ENCODE data around the gene MPEG1.

The MPEG1 gene

GRCh38 chr11:59199546-59200422, 12.9 kb downstream of the MPEG1 start:
- Histone ChIP-seq H2AK5ac (ENCODE audit: low read length, severe bottlenecking) (no peak overlapping the region), H3K14ac (ENCODE audit: low read length in 2 of 2) (no peak overlapping the region), H3K36me3 (ENCODE audit: control insufficient read depth in 1 of 2, insufficient read depth in 2 of 2, low read depth in 1 of 2, low read length in 2 of 2) (no peaks in the 10 kb centered on the region), H3K18ac (ENCODE audit: low read depth in 1 of 2, low read length in 2 of 2) (no peak overlapping the region), H4K91ac (ENCODE audit: low read length) (no peak overlapping the region), H3K79me1 (replicated peaks; ENCODE audit: low read length, poor library complexity, severe bottlenecking) (no peaks in the 10 kb centered on the region), H2BK15ac (ENCODE audit: low read depth, poor library complexity, severe bottlenecking) (no peak overlapping the region), H2BK12ac (ENCODE audit: low read length in 2 of 2) (no peak overlapping the region), H3K27me3 (ENCODE audit: control insufficient read depth in 1 of 2, insufficient read depth in 1 of 2, low read length in 2 of 2) (no peaks in the 10 kb centered on the region), H2AFZ (ENCODE audit: low read depth, low read length) (no peak overlapping the region), H3K27ac (ENCODE audit: low read length, poor library complexity, severe bottlenecking) (no peak overlapping the region), H4K8ac (ENCODE audit: low read length) (no peak overlapping the region), H3K23ac (ENCODE audit: low read length in 2 of 2) (no peak overlapping the region), H3K4me2 (ENCODE audit: low read length, poor library complexity, severe bottlenecking) (no peak overlapping the region), H3K4me3 (ENCODE audit: insufficient read depth in 1 of 2, low read depth in 1 of 2, low read length in 2 of 2) (no peak overlapping the region), H3K9me3 (ENCODE audit: control insufficient read depth, low read length) (no peaks in the 10 kb centered on the region), H2BK120ac (ENCODE audit: low read depth, low read length) (no peak overlapping the region), H3K4ac (ENCODE audit: low read depth in 1 of 2, low read length in 2 of 2) (no peak overlapping the region), H2BK5ac (ENCODE audit: low read depth, low read length, poor library complexity, severe bottlenecking) (no peak overlapping the region), H3K9ac (ENCODE audit: low read length) (no peak overlapping the region), H3K4me1 (ENCODE audit: control insufficient read depth, insufficient read depth, low read depth, low read length) (no peaks in the 10 kb centered on the region)
- 88% methylated on average over 14 of the region's 14 CpGs for WGBS
- DNase-seq, result no peak

DNA sequence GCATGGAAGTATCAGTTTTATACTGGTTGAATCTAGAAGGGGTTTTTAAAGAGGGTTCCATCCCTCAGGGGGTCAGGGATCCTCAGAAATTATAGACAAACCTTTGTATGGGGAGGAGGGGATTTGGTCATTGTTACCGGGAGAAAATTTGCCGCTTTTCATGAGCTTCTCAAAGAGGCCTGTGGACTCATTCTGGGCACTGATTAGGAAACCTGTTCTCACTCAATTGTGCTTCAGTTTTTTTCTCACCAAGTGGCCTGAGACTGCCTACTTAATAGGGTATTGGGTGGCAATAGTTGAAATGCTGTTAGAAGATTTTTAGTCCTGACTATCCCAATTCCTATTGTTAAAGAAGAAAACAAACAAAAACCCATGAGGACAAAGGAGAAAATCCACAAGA, 14.0 kb downstream of the MPEG1 start:
- Histone ChIP-seq H3K36me3 (ENCODE audit: control insufficient read depth in 1 of 2, insufficient read depth in 2 of 2, low read depth in 1 of 2, low read length in 2 of 2) (no peaks in the 10 kb centered on the region), H2AFZ (ENCODE audit: low read depth, low read length) (no peak overlapping the region), H3K23ac (ENCODE audit: low read length in 2 of 2) (no peak overlapping the region), H3K14ac (ENCODE audit: low read length in 2 of 2) (no peak overlapping the region), H3K4me3 (ENCODE audit: insufficient read depth in 1 of 2, low read depth in 1 of 2, low read length in 2 of 2) (no peak overlapping the region), H3K18ac (ENCODE audit: low read depth in 1 of 2, low read length in 2 of 2) (no peak overlapping the region), H3K4me2 (ENCODE audit: low read length, poor library complexity, severe bottlenecking) (no peak overlapping the region), H3K4ac (ENCODE audit: low read depth in 1 of 2, low read length in 2 of 2) (no peak overlapping the region), H3K4me1 (ENCODE audit: control insufficient read depth, insufficient read depth, low read depth, low read length) (no peaks in the 10 kb centered on the region), H2AK5ac (ENCODE audit: low read length, severe bottlenecking) (no peak overlapping the region), H3K27ac (ENCODE audit: low read length, poor library complexity, severe bottlenecking) (no peak overlapping the region), H3K9ac (ENCODE audit: low read length) (no peak overlapping the region), H3K79me1 (replicated peaks; ENCODE audit: low read length, poor library complexity, severe bottlenecking) (no peaks in the 10 kb centered on the region), H2BK120ac (ENCODE audit: low read depth, low read length) (no peak overlapping the region), H4K8ac (ENCODE audit: low read length) (no peak overlapping the region), H3K27me3 (ENCODE audit: control insufficient read depth in 1 of 2, insufficient read depth in 1 of 2, low read length in 2 of 2) (no peaks in the 10 kb centered on the region), H2BK5ac (ENCODE audit: low read depth, low read length, poor library complexity, severe bottlenecking) (no peak overlapping the region), H3K9me3 (ENCODE audit: control insufficient read depth, low read length) (no peaks in the 10 kb centered on the region), H2BK12ac (ENCODE audit: low read length in 2 of 2) (no peak overlapping the region), H2BK15ac (ENCODE audit: low read depth, poor library complexity, severe bottlenecking) (no peak overlapping the region), H4K91ac (ENCODE audit: low read length) (no peak overlapping the region)
- no peak for DNase-seq
- 98% methylated on average over 2 of the region's 2 CpGs for WGBS

DNA sequence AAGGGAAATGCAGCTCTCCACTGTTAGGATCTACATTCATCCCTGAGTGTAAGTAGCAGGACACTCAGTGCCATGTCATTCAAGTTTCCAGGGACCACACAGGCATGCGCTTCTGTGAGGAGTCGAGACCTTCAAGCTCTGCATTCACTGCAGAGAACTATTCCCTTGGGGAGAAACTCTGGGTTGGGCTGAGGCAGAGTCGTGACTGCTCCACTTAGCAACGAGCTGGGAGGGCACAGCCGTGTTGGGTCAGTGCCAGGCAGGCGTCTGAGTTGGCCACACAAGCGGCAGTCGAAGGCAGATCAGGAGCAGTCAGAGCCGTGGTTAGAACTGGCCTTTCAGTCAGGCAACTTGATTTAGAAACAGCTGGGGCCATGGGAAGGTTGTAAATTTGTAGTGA, 14.7 kb downstream of the MPEG1 start:
- Histone ChIP-seq H3K4me3 (ENCODE audit: insufficient read depth in 1 of 2, low read depth in 1 of 2, low read length in 2 of 2) (peak overlapping the region in 1 of 2 experiments; percentile 11), H2BK5ac (ENCODE audit: low read depth, low read length, poor library complexity, severe bottlenecking) (no peak overlapping the region), H2AK5ac (ENCODE audit: low read length, severe bottlenecking) (no peak overlapping the region), H2BK15ac (ENCODE audit: low read depth, poor library complexity, severe bottlenecking) (no peak overlapping the region), H4K8ac (ENCODE audit: low read length) (no peak overlapping the region), H2AFZ (ENCODE audit: low read depth, low read length) (no peak overlapping the region), H3K27ac (ENCODE audit: low read length, poor library complexity, severe bottlenecking) (no peak overlapping the region), H3K9ac (ENCODE audit: low read length) (no peak overlapping the region), H3K4me2 (ENCODE audit: low read length, poor library complexity, severe bottlenecking) (no peak overlapping the region), H2BK120ac (ENCODE audit: low read depth, low read length) (no peak overlapping the region), H3K27me3 (ENCODE audit: control insufficient read depth in 1 of 2, insufficient read depth in 1 of 2, low read length in 2 of 2) (no peaks in the 10 kb centered on the region), H4K91ac (ENCODE audit: low read length) (no peak overlapping the region), H3K23ac (ENCODE audit: low read length in 2 of 2) (no peak overlapping the region), H3K4ac (ENCODE audit: low read depth in 1 of 2, low read length in 2 of 2) (no peak overlapping the region), H3K18ac (ENCODE audit: low read depth in 1 of 2, low read length in 2 of 2) (no peak overlapping the region), H3K9me3 (ENCODE audit: control insufficient read depth, low read length) (no peaks in the 10 kb centered on the region), H3K36me3 (ENCODE audit: control insufficient read depth in 1 of 2, insufficient read depth in 2 of 2, low read depth in 1 of 2, low read length in 2 of 2) (no peaks in the 10 kb centered on the region), H3K79me1 (replicated peaks; ENCODE audit: low read length, poor library complexity, severe bottlenecking) (no peaks in the 10 kb centered on the region), H2BK12ac (ENCODE audit: low read length in 2 of 2) (no peak overlapping the region), H3K14ac (ENCODE audit: low read length in 2 of 2) (no peak overlapping the region), H3K4me1 (ENCODE audit: control insufficient read depth, insufficient read depth, low read depth, low read length) (no peaks in the 10 kb centered on the region)
- DNase-seq, result peak; percentile 10
- 73% methylated on average over 9 of the region's 9 CpGs for WGBS

DNA sequence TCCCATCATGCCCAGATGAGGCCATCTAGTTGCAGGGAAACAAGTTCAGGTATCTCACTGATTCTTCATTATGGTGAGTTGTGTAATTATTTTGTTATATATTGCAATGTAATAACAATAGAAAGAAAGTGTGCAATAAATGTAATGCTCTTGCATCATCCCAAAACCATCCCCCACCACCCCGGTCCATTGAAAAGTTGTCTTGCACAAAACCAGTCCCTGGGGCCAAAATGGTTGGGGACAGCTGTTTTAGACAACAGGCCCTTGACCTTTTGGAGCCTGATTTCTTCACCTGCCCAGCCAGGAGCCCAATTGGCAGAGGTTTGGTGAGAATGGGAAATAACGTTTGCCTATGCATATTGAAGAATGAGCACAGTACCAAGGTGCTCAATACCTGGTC, 15.9 kb downstream of the MPEG1 start:
- DNase-seq, result no peak
- H2BK15ac ChIP-seq (ENCODE audit: low read depth, poor library complexity, severe bottlenecking), result no peak overlapping the region
- H3K9ac ChIP-seq (ENCODE audit: low read length), result no peak overlapping the region
- no peak overlapping the region for H3K18ac ChIP-seq (ENCODE audit: low read depth in 1 of 2, low read length in 2 of 2)
- no peaks in the 10 kb centered on the region for H3K36me3 ChIP-seq (ENCODE audit: control insufficient read depth in 1 of 2, insufficient read depth in 2 of 2, low read depth in 1 of 2, low read length in 2 of 2)
- no peak overlapping the region for H2BK5ac ChIP-seq (ENCODE audit: low read depth, low read length, poor library complexity, severe bottlenecking)
- no peaks in the 10 kb centered on the region for H3K9me3 ChIP-seq (ENCODE audit: control insufficient read depth, low read length)
- no peak overlapping the region for H3K4me2 ChIP-seq (ENCODE audit: low read length, poor library complexity, severe bottlenecking)
- no peak overlapping the region for H3K14ac ChIP-seq (ENCODE audit: low read length in 2 of 2)
- H3K79me1 ChIP-seq (replicated peaks; ENCODE audit: low read length, poor library complexity, severe bottlenecking), result no peaks in the 10 kb centered on the region
- no peak overlapping the region for H2AFZ ChIP-seq (ENCODE audit: low read depth, low read length)
- no peak overlapping the region for H2BK12ac ChIP-seq (ENCODE audit: low read length in 2 of 2)
- no peak overlapping the region for H3K23ac ChIP-seq (ENCODE audit: low read length in 2 of 2)
- no peak overlapping the region for H2BK120ac ChIP-seq (ENCODE audit: low read depth, low read length)
- H3K27me3 ChIP-seq (ENCODE audit: control insufficient read depth in 1 of 2, insufficient read depth in 1 of 2, low read length in 2 of 2), result peaks cover 0 to 4% of the 10 kb centered on the region in 2 experiments
- no peaks in the 10 kb centered on the region for H3K4me1 ChIP-seq (ENCODE audit: control insufficient read depth, insufficient read depth, low read depth, low read length)
- H3K4me3 ChIP-seq (ENCODE audit: insufficient read depth in 1 of 2, low read depth in 1 of 2, low read length in 2 of 2), result no peak overlapping the region
- no peak overlapping the region for H3K27ac ChIP-seq (ENCODE audit: low read length, poor library complexity, severe bottlenecking)
- H2AK5ac ChIP-seq (ENCODE audit: low read length, severe bottlenecking), result no peak overlapping the region
- H4K91ac ChIP-seq (ENCODE audit: low read length), result no peak overlapping the region
- no peak overlapping the region for H3K4ac ChIP-seq (ENCODE audit: low read depth in 1 of 2, low read length in 2 of 2)
- 81% methylated on average over 2 of the region's 2 CpGs for WGBS
- no peak overlapping the region for H4K8ac ChIP-seq (ENCODE audit: low read length)
